HG02763 (cell line): ENCODE data around the gene NKAIN4.

ENCODE experiments used
- ATAC-seq: cut with Tn5 transposase; IDR thresholded peaks from one replicate; pipeline ENCODE4 v1.9.1; 2021; ENCODE audit warnings: mild to moderate bottlenecking, moderate library complexity; ENCODE audit not compliant: unreplicated experiment

Gene NKAIN4

GRCh38 chr20:63288581-63289251 lies 34.5 kb upstream of the NKAIN4 start:
- no peak for ATAC-seq

DNA sequence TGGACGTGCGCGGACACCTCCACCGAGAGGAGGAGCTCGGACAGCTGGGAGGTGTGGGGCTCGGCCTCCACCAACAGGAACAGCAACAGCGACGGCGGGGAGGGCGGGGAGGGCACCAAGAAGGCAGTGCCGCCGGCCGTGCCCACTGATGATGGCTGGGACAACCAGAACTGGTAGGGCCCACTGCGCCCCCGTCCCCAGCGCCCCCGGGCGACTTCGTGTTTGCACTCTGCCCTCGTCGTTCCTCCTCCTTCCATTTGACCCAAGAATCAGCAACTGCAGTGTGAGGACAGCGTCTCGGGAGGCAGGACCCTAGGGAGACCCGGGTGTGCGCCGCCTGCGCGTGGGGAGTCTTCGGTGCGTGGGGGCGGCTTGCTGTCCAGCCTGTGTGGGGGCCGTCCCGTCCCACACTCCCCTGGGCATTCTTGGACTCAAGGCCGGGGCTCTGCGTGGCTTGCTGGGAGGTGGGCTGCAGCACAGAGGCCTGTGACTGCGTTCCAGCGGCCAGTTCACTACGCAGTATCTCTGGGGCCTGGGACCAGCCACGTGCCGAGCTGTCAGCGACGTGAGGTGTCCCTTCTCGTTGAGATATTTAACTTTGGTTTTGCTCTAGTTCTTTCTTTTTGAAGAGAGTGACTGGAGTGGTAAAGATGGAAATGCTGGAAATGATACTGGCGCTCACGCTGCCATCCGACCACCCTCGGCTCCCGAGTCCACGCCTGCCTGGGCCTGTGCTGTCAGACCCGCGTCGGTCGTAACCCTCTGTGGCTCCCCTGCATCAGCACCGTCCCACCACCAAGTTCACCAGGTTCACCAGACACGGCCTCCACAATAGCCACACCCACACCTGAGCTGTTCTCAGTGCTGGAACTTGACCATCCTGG lies 33.7 kb upstream of the NKAIN4 start:
- ATAC-seq, result no peak

DNA sequence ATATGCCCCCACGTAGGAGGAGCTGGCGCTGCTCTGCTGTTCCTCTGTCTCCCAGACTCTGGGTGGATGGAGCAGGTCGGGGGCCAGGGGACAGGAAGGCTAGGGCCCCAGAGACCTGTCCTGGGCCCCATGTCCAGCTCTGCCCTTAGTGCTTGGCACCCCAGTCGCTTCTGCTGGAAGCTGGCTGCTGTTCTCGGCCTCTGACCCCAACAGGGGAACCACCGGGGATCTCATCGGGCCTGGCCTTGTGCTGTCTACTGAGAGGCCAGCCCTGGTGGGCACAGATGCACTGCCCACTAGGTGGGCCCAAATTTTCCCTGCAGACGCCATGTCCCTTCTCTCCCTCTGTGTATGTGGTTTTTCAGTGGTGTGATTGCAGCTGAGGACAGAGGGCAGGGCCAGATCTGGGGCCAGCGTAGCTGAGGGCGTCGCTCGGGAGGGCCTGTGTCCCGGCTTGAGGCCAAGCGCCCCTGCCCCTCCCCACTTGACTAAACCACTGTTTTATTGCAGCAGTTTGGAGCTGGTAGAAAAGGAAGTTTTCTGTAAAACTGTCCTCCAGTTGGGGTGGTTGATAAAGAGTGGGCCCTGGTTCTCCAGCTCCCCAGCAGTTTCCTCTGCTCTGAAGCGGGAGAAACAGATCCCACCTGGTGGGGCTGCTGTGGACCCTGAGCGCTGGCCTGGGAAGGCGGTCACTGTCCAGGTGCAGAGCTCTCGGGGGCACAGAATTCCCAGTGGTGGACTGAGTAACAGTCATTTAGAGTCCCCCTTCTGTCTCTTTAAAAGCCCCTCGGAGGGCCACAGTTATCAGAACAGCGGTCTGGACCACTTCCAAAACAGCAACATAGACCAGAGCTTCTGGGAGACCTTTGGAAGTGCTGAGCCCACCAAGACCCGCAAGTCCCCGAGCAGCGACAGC lies 32.8 kb upstream of the NKAIN4 start:
- no peak for ATAC-seq

GRCh38 chr20:63285636-63286615 lies 31.7 kb upstream of the NKAIN4 start:
- no peak for ATAC-seq

- ATAC-seq, result no peak
Observed at GRCh38 chr20:63284981-63285524, 30.8 kb upstream of the NKAIN4 start.

- ATAC-seq, result no peak
Observed at GRCh38 chr20:63284544-63284949, 30.3 kb upstream of the NKAIN4 start.

- ATAC-seq, result no peak
Observed at GRCh38 chr20:63284083-63284440, 29.8 kb upstream of the NKAIN4 start.

DNA sequence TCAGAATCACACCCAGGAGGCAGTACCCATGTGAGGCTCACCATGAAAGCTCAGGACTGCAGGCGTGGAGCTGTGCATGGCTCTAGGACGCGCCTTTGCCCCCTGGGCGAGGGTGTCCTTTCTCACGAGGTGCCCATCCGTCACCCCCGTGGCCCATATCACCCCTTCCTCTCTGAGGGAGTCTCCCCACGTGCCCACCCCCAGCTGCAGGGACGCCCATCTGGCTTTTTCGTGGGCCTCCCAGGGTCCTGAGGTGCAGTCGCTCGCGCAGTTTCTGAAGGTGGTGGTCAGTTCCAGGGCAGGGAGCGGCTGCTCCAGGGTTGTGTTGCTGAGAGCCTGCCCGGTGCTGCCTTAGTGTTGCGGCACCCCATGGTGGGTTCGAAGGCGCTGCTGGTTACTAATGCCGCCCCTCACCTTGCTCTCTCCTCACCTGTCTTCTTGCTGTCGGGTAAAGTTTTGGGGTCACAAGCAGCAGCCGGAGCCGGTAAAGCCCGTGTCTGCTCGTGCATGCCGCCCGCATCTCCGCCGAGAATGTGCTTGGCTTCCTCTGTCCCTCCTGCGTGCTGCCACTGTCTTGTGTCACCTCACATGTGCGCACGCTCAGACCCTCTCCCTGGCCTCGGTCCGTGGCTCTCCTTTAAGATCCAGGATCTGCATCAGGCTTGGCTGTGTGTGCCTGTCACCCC lies 29.3 kb upstream of the NKAIN4 start:
- ATAC-seq, result no peak

GRCh38 chr20:63282946-63283345 lies 28.7 kb upstream of the NKAIN4 start:
- ATAC-seq, result no peak

GRCh38 chr20:63281742-63282665 lies 27.7 kb upstream of the NKAIN4 start:
- ATAC-seq, result no peak

- ATAC-seq, result no peak
Observed at GRCh38 chr20:63280929-63281545, 26.8 kb upstream of the NKAIN4 start.

GRCh38 chr20:63280371-63280770 lies 26.1 kb upstream of the NKAIN4 start:
- ATAC-seq, result no peak

DNA sequence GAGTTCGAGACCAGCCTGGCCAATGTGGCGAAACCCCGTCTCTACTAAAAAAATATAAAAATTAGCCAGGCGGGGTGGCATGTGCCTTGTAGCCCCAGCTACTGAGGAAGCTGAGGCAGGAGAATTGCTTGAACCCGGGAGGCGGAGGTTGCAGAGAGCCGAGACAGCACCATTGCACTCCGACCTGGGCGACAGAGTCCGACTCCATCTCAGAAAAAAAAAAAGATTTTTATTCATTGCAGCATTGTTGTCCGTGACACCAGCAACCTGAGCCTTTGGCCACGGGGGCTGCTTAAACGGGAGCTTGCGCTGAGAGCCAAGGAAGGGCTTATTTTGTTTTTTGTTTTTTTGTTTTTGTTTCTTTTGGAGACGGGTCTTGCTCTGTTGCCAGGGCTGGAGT lies 25.7 kb upstream of the NKAIN4 start:
- ATAC-seq, result no peak

- no peak for ATAC-seq
Observed at GRCh38 chr20:63278661-63279060, 24.4 kb upstream of the NKAIN4 start.

DNA sequence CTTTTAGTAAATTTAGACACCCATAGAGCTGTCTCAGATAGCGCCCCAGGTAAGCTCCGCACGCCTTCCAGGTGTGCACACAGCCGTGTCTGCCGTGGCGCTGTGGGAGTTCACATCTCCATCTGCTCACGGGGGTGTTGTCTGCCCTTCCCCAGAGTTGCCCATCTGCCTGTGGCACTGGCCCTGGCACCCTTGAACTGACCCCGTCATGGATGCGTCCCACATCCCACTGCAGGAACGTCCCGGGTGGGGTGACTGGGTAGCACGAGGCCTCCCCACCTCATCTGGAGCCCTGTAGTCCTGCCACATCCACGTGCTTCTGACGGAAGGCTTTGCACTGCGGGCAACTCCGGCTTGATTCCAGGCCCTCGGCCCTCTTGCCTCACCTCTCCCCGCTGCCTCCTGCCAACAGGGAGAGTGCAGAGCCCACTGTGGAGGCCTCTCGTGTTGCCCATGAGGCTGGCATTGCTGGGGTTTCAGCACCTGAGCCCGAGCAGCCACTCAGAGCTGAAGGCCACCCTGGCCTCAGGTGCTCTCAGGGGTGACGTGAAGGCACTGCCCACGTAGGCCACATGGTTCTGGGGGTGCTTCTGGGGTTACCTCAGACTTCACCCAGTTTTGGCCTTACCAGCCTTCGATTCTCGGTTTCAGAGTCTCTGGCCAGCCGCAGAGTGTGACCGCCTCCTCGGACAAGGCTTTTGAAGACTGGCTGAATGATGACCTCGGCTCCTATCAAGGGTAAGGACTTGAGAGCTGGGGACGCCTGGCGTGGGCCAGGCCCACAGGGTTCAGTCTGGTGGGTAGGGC lies 23.4 kb upstream of the NKAIN4 start:
- no peak for ATAC-seq

GRCh38 chr20:63276956-63277355 lies 22.7 kb upstream of the NKAIN4 start:
- ATAC-seq, result no peak

GRCh38 chr20:63275825-63276224 lies 21.6 kb upstream of the NKAIN4 start:
- ATAC-seq, result no peak
